ENCODE results near the gene EFCAB6.

EFCAB6 gene

DNA sequence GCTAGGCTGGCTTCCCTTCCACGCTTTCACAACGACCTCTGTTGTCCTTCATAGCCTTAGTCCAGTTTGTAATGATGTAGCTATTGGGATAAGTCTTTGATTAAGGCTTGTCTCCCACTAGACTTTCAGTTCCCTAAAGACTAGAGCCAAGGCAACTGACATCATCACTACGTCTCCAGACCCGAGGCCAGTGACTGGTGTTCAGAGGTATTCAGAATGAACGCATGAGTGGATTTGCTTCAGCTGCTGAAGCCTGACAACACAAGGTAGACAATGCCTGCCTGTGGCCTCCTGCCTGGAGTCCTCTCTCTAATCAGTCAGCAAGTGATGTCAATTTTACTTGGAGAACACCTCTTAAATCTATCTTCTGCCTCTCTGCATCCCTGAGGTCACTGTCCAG, 13.6 kb downstream of the EFCAB6 start:
- peak; percentile 15 for DNase-seq

DNA sequence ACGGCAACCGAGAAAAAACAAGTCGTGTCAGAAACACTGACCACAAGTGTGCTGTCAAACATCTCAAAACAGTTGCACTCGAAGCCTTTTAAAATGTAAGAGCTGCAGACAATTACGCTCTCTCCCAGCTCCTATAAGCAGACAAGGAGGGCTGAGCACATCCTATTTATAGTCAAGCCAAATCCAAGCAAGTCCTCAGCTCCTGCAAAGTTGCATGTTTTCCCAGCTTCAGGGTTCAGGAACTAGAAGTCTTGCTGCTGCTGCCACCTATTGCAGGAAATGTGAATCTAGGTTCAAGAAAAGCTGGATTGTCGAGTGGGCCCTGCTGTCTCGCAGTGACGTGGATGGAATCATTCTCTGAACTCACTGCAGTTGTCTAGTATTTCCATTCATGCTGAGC, 15.5 kb downstream of the EFCAB6 start:
- DNase-seq, result no peak

DNA sequence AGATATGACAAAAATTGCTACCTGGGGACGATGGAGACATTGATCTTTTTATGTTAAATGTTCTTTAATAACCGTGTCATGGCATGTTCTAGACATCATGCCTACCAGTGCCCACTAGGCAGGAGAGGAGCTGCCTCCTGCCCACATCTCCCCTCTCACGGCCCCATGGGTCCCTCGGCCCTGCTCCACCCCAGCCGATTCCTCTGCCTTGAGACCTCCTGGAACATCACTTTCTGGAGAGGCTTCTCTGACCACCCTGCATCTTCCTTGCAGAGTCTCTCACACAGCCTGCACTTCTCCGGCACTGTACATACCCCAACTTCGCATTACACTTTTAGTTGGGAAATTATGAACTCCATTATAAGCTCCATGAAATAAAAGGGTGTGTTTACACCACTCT, 16.8 kb downstream of the EFCAB6 start:
- no peak for DNase-seq

DNA sequence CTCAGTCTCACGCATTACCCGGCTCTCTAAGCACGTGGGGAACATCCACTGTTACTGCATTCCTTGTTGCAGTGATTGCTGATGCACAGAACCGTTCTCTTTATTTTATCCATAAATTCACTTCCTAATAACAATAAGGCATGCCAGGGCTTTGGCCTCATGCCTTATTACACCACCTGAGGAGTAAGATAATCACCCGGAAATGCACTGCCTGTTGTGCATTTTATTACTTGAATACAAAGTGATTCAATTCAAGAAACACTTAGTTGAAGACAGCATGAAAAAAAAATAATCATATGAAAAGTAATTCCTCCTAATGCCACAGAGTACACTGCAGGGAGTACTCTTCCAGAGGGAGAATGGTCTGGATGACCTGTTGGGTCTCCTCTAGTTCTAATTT, 19.2 kb downstream of the EFCAB6 start:
- no peak for DNase-seq

DNA sequence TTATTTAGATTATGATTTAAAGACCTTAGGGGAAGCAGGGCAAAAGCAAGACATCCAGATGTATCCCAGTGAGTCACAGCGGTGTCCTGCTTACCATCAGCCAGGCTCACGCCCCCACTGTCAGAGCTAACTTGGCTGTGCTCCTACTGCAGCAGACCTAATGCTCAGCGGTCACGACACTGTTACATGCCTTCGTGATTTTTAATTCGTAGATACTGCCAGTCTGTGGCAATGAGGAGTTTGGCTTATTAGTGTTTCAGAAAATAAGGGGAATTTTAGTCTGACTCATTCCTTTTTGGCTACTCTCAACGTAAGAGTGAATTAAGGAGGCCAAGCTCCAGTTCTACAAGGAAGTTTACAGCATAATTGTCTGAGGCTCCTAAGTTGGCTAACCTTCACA, 22.7 kb downstream of the EFCAB6 start:
- DNase-seq, result no peak

DNA sequence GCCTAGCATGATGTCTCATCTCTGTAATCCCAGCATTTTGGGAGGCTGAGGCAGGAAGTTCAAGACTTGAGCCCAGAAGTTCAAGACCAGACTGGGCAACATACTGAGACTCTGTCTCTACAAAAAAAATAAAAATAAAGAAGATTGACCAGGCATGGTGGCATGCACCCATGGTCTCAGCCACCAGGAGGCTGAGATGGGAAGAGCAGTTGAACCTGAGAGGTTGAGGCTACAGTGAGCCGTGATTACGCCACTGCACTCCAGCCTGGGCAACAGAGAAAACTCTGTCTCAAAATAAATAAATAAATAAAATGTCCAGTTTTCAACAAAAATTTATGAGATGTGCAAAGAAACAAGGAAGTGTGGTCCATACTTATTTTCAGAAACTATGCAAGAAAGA, 28.3 kb downstream of the EFCAB6 start:
- DNase-seq, result no peak

DNA sequence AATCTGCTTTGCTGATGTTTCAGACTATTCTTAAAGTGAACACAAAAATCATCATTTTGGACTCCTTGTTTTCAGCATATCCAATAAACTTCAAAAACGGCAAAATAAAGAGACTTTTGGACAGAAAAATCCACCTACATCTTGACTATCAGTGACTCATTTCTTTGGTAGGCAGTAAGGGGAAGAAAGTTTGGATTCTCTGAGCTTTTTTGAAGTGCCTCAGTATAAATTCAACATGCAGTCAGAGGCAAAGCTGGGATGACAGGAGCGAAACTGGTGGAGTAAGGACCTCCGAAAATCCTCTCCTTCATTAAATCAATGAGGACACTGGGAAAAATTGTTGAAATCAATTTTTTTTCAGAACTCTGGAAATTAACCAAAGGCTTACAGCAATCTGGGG, 29.7 kb downstream of the EFCAB6 start:
- no peak for DNase-seq

DNA sequence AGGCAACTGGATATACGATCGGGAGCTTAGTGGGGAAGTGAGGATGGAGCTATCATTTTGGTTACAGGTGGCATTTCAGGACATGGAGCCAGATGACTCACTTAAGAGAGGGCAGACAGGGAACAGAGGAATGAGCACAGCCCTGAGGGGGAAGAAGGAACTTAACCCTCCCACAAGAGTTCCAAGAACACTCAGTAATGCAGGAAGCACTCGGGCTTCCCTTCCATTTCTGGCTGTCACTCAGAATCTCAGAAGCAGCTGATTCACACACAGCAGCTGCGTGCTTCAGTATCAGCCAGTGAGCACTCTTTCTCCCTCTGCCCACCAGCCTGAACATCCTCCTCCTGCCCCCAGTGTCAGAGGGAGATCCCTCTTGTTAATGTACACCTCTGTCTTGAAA, 34.8 kb downstream of the EFCAB6 start:
- DNase-seq, result peak; percentile 40

DNA sequence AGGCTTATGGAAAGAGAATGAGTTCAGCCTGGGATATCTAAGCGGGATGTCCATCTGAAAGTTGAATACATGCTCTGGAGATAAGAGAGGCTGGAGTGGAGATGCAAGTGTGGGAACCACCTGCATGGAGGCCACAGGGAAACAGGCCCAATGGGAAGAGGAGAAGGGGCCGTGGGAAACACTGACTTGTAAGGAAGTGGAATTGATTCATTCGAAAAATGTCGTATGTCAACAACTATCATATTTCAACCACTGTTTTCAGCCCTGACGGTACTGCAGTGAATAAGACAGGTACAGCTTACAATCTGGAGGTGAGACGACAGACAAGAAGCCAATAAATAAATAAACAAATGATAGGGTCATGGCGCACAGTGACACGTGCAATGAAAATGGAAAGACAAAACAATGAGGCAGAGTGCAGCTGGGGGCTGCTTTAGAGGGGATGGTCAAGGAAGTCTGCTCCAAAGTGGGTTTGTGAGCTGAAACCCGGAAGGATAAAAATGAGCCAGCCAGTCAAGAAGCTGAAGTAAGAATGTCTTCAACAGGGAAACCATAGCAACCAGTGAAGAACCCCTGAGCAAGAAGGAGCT, 35.9 kb downstream of the EFCAB6 start:
- no peak for DNase-seq

DNA sequence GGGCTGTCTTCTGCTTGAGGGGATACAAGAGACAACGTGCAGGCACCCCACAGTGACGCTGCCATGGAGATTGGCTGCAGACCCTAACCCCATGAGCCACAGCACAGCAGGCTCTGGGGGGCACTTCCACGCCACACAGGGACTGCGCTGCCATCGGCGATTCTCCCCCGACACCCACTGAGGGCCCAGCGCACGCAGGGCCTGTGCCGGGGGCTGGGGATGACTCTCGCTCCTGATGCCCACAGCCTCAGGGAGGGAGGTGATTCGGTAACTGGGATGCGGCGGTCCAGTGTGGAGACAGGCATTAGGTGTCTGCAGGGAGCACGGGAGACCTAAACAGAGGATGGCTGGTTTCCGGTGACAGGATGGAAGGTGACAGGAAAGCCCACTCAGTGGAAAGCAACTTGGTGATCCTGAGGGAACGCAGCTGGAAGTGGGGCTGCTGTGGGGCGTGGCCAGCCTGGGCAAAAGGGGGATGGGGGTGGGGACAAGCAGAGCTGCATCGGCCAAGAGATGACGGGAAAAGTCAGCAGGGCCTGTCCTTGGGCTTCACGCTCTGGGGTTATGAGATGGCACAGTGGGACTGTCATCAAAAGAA, 37.7 kb downstream of the EFCAB6 start:
- DNase-seq, result no peak

DNA sequence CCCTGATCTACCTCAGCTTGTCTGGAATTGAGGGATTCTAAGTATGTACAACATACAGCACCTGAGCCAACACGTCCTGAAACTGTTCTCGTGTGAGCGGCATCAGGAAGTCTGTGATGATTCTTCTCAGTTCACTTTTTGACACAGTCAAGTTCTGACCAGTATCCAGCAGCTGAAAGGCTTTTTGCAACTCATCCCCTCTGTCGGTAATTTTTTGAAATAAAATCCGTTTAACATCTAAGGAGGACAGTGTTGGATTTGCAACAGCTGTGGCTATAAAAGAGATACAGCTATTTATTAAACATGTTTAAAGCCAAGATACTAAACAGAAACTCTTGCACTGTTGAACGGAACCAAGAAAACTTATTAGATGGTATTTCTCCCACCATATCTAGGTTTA, 39.3 kb downstream of the EFCAB6 start:
- no peak for DNase-seq

DNA sequence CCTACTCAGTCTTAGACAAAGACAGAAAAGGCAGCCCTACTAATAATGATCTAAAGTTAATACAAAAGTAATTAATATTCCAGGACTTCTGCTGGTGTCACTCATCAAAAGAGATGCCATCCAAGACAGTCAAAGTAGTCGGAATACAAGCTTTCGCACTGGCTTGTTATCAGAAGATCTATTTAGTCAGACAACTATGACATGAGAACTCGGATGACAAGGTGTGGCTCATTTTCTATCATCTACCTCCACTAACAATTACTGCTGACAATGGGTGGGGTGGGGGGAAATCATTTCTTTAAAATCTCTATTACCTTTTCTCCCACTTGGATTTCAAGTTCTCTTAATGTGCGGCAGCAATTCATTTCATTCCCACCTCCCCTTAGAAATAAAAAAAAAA, 56.7 kb downstream of the EFCAB6 start:
- no peak for DNase-seq

DNA sequence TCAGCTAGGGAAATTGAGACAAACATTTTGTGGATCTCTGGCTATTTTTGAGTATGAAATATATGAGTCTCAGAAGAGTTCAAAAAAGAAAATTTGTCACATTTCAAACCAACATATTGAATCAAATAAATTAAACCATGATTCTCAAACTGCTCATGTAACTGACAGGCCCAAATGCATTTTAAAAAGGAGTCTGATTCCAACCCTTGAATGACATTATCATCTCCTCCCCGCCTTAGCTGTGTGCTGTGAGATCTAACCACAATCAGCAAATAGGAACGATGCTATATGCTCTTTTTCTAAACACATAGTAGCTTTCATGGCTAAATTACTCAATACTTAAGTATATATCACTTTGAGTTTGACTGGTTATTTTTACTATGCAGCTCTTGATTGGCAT, 57.1 kb downstream of the EFCAB6 start:
- DNase-seq, result no peak

DNA sequence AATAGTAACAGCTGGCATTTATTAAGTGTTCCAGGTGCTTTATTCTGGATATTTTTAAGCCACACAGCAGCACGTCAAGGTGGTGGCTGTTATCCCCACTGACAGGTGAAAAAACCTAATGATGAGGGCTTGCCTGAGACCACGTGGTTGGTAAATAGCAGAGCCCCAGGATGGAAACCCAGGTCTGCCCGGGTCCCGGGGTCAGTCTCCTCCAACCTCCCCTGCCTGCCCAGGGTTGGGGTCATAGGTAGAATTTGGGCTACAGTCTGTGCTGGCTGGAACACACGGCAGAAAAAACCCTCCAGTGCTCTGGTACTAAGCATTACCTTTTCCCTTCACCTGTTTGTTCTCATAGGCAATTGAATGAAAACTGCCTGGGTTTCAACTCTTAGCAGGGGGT, 57.9 kb downstream of the EFCAB6 start:
- no peak for DNase-seq

DNA sequence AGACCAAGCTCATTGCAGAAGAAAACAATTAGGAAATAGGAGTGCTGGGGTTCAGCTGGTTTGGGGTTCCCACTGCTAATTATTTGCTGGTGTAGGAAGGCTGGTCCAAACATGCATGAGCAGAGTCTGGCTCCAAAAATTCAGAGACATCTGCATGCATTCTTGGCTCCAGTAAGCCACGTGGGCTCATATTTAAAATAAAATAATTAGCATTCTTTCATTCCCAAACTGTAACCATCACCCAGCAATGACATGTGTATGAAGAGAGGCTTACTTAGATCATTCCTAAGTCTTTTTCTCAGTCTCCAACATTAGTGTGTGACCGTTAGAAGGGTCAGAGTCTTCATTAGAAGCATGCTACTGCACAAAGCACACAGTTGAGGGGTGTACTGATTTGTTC, 58.4 kb downstream of the EFCAB6 start:
- DNase-seq, result no peak

DNA sequence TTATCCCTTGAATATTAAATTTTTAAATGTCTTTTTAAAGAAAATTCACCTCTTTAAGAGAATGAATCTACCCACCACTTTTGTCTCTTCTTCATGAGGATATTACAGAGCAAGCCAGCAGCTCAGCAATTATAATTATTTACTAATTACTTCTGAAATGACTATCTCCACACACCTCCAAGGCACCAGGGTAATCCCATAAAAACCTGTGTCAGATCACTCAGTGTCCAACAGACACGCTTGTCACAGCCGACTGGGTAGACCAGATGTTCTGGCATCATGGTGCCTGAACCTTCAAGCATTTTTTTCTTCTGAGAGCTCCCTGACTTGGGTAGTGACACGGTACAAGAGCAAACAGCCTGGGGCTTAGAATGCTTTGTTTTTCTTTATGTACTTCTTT, 61.4 kb downstream of the EFCAB6 start:
- no peak for DNase-seq

DNA sequence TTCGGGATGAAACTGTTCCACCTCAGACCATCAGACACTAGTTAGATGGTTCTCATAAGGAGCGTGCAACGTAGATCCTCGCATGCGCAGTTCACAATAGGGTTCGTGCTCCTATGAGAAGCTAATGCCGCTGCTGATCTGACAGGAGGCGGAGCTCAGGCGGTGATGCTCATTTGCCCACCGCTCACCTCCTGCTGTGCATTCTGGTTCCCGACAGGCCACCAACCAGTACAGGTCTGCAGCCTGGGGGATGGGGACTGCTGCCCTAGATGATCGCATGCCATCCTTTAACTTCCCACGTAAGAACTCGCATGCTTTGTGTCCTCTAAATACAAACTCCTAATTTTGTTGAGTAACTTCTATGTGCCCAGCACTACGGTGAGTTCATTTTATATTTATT, 62.6 kb downstream of the EFCAB6 start:
- DNase-seq, result no peak

DNA sequence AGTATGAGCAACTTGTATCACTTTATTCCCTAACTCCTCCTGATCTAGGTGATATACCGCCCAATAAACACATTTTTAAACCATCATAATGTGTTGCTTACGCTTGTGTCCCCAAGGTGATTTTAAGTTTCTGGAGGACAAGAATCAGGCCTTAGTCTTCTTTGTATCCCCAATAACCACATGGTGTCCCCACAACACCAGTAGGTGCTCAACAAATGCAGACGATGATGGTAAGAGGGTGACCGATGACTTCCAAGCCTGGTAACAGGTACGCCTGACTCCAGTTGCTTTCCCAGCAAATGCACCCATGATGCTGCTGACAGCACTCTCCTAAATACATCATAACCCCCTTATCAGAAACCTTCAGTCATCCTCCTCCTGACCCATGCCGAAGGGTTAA, 64.2 kb downstream of the EFCAB6 start:
- no peak for DNase-seq

DNA sequence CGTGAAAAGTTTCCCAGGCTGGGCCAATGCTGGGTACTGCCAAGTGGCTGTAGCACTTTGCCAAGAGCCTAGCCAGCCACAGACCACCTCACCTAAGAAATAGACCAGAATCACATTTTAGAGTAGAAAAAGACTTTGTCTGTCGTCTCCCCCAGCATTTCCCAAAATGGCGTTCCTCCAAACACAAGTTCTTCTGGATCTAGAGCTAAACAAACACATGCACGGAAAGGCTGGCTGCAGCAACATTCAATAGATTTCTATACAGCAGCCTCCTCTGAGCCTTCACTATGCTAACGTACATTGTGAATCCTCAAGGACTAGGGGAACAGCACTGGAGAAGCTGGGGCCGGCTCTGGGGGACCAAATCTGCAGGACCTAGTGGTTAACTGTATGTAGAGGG, 65.0 kb downstream of the EFCAB6 start:
- no peak for DNase-seq

DNA sequence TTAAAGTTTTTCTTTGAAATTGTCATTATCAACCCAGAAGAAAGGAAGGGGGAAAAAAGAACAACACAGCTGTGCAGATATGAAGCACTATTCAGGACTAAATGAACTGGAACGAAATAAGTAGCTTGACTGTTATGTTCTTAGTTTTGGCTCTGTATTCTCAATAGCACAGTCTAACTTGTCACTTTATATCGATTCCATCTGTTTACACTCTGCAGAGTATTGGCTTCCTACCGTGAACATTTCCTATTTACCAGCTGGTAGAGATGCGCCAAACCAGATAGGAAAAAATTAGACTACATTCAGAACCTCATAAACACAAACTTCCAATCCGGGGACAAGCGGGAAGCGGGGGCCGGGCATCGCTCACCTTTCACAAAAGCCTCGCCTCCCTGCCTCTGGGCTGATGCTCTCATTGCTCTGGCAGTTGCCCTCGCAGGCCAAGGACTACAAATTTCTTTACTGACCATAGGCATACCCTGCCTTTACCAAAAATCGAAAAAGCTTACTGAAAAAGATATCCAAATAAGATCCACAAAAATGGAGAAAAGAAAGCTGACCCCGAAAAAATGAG, 66.2 kb downstream of the EFCAB6 start:
- no peak for DNase-seq

DNA sequence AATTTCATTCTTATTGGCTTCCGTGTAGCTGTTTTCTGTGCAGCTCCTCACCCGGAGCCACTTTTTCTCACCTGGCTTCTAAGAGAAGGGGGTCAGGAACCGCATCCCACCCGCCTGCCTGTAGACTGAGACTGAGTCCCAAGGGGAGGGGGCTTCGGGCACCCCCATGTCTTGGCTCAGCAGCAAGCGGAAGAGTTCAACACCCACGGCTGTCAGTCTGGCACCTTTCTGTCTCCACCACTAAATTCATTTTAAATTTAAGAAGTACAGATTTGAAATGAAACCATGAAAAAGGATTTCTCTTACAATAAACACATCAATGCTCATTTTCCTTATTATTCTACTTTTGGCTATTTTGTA, 66.7 kb downstream of the EFCAB6 start:
- DNase-seq, result no peak

DNA sequence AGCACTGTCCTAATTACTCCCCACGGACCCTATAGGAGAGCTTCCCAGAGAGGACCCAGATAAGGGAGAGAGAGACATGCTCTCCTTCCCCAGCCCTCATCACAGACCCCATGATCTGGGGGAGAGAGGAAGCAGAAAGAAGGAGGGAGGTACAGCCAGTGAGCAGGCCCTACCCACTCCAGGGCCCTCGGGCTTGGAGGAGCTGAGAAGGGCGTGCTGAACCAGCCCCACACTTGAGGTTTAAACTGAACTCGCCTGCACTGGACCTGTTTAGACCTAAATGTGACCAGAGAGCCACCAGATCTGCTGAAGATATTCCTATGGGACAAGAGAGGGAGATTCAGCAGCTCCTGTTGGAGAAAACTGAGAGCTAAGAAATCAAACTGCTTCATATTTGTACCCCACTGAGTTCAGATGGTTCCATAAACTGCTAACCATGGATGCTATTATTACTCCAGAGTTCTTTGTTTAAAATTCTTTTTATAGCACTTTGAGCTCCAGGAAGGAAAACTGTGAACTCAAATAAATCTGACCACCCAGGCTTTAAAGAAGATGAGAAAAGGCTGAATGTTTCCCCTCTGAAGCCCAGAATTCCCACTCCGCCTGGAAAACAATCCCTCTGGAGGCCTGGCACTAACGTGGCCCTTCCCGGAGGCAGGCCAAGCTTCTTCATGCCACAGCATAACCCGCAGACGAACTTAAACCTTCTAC, 67.2 kb downstream of the EFCAB6 start:
- no peak for DNase-seq

DNA sequence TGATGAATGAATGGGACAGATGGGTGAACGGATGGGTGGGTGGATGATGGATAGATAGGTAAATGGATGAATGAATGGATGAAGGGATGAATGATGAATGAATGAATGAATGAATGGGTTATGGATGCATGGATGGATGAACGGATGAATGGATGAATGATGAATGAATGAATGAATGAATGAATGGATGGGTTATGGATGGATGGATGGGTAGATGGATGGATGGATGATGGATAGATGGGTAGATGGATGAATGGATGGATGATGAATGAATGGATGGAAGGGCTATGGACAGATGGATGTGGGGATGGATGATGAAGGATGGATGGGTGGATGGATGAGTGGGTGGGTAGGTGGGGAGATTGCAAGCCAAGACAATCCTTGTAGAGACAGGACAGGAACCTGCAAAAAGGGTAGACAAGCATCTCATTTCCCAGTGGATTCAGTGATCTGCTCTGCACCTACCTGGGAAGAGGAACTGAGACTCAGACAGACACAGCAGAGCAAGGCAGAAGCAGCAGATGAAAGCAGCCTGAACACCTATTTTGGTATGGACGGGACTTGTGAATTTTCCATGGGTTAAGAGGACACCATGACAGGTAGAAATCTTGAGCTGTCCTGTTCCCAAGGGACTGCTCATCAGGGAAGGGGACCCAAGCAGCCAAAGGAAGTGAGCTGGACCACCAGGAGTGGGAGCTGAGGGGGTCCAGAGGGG, 68.0 kb downstream of the EFCAB6 start:
- no peak for DNase-seq

DNA sequence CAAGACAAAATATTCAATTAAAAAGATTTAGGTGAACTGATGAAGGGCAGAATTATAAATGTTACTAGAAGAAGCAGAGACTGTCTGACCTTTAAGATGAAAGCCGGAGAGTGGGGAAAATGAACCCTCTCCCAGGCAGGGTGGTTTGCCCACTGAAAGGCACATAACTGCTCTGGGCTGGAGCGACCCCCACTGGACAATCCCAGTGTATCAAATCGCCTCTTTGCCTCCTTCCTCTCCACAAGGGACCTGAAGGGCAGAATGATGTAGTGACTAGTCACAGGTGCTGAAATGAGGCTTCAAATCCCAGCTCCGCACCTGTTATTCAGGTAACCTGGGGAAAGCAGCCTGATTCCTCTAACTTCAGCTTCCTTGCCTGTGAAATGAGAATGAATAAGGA, 69.0 kb downstream of the EFCAB6 start:
- DNase-seq, result peak; percentile 10

Measured in suppressor macrophage treated with lipopolysaccharide for 4 hours (primary cell).